Osteocyte (in vitro differentiated cells): ENCODE results near the gene GJA5. TPM values are rescaled to one million over a fixed set of nuclear protein-coding genes. Genes with fewer than 3 reads are reported as not detected.

Source experiments
- DNase-seq: peaks from one replicate; pipeline ENCODE4 v3.0.0; 2021; ENCODE audit warnings: mixed read lengths; ENCODE audit not compliant: unreplicated experiment; ENCODE audit errors: extremely low spot score
- H3K27ac Mint-ChIP-seq: one replicate; pipeline ENCODE4 v1.8.0; 2021; ENCODE audit warnings: mild to moderate bottlenecking, mixed read lengths; ENCODE audit not compliant: unreplicated experiment
- H3K27me3 Mint-ChIP-seq: one replicate; pipeline ENCODE4 v1.8.0; 2021; ENCODE audit warnings: mixed read lengths; ENCODE audit not compliant: unreplicated experiment
- H3K36me3 Mint-ChIP-seq: one replicate; pipeline ENCODE4 v1.8.0; 2021; ENCODE audit warnings: mixed read lengths; ENCODE audit not compliant: unreplicated experiment
- H3K4me1 Mint-ChIP-seq: one replicate; pipeline ENCODE4 v1.8.0; 2021; ENCODE audit warnings: mixed read lengths; ENCODE audit not compliant: unreplicated experiment
- H3K4me3 Mint-ChIP-seq: one replicate; pipeline ENCODE4 v1.8.0; 2021; ENCODE audit warnings: mild to moderate bottlenecking, moderate library complexity, mixed read lengths; ENCODE audit not compliant: unreplicated experiment
- H3K9me3 Mint-ChIP-seq: one replicate; pipeline ENCODE4 v1.8.0; 2021; ENCODE audit warnings: mixed read lengths; ENCODE audit not compliant: unreplicated experiment
- CTCF ChIP-seq: fragments of 200-600 bp; sonication (generic); IDR thresholded peaks from 2 replicates; pipeline ENCODE4 v1.5.0; 2021; ENCODE audit warnings: antibody characterized with exemption, mild to moderate bottlenecking, moderate library complexity
- total RNA-seq: library from RNA; stranded (reverse); gene quantifications from 2 replicates; pipeline ENCODE4 v1.2.1, GENCODE V29; 2021

The GJA5 gene
- total RNA-seq, 1 donor from 2014 or later: not detected

- no peak for TF ChIP-seq CTCF
- Mint-ChIP-seq H3K4me3 (no peak overlapping the region), H3K36me3 (no peaks in the 10 kb centered on the region), H3K27me3 (peaks cover 3% of the 10 kb centered on the region), H3K9me3 (no peaks in the 10 kb centered on the region), H3K4me1 (peaks cover 18% of the 10 kb centered on the region), H3K27ac (no peak overlapping the region)
- DNase-seq: no peak
Measured at GRCh38 chr1:147768582-147768981, 8.2 kb upstream of the GJA5 start.

- no peak for TF ChIP-seq CTCF
- no peak for DNase-seq
- no peak overlapping the region for H3K4me3 Mint-ChIP-seq
- H3K9me3 Mint-ChIP-seq: no peaks in the 10 kb centered on the region
- no peak overlapping the region for H3K27ac Mint-ChIP-seq
- peaks cover 17% of the 10 kb centered on the region for H3K4me1 Mint-ChIP-seq
- no peaks in the 10 kb centered on the region for H3K36me3 Mint-ChIP-seq
- peaks cover 3% of the 10 kb centered on the region for H3K27me3 Mint-ChIP-seq
Measured at GRCh38 chr1:147768101-147768500, 7.7 kb upstream of the GJA5 start.

GRCh38 chr1:147762233-147763024 is 2.0 kb upstream of the GJA5 start:
- no peak for DNase-seq
- H3K4me3 Mint-ChIP-seq: no peak overlapping the region
- TF ChIP-seq CTCF: no peak
- H3K27me3 Mint-ChIP-seq: no peaks in the 10 kb centered on the region
- no peaks in the 10 kb centered on the region for H3K9me3 Mint-ChIP-seq
- H3K4me1 Mint-ChIP-seq: peaks cover 15% of the 10 kb centered on the region
- H3K36me3 Mint-ChIP-seq: no peaks in the 10 kb centered on the region
- H3K27ac Mint-ChIP-seq: no peak overlapping the region

GRCh38 chr1:147758379-147759100 is 1.9 kb downstream of the GJA5 start:
- Mint-ChIP-seq H3K9me3 (no peaks in the 10 kb centered on the region), H3K4me3 (no peak overlapping the region), H3K4me1 (peaks cover 18% of the 10 kb centered on the region), H3K27ac (no peak overlapping the region), H3K27me3 (no peaks in the 10 kb centered on the region), H3K36me3 (no peaks in the 10 kb centered on the region)
- TF ChIP-seq CTCF: no peak
- no peak for DNase-seq
